GM12873 (cell line): ENCODE measurements around the gene ZSCAN10.

Source experiments
- CTCF ChIP-seq: IDR thresholded peaks from 2 replicates; pipeline ENCODE4 v1.5.1; 2012; ENCODE audit warnings: low read depth, mild to moderate bottlenecking, moderate library complexity, low read length, control low read depth; ENCODE audit not compliant: insufficient read depth; ENCODE audit errors: missing control alignments

Gene ZSCAN10

GRCh38 chr16:3119701-3120408 lies 20.8 kb upstream of the ZSCAN10 start:
- TF ChIP-seq CTCF = no peak

GRCh38 chr16:3119286-3119685 lies 20.2 kb upstream of the ZSCAN10 start:
- no peak for TF ChIP-seq CTCF

- TF ChIP-seq CTCF = no peak
Measured at GRCh38 chr16:3118846-3119245, 19.8 kb upstream of the ZSCAN10 start.

GRCh38 chr16:3118204-3118790 lies 19.2 kb upstream of the ZSCAN10 start:
- TF ChIP-seq CTCF = no peak

GRCh38 chr16:3115561-3115960 lies 16.5 kb upstream of the ZSCAN10 start:
- peak; percentile 22 for TF ChIP-seq CTCF

- no peak for TF ChIP-seq CTCF
Measured at GRCh38 chr16:3115003-3115402, 15.9 kb upstream of the ZSCAN10 start.

- TF ChIP-seq CTCF = no peak
Measured at GRCh38 chr16:3113765-3114479, 14.8 kb upstream of the ZSCAN10 start.
